Fibroblast of the aortic adventitia (primary cell): Measurements from ENCODE around the gene DLGAP1. TPM values are rescaled to one million over a fixed set of nuclear protein-coding genes. Genes with fewer than 3 reads are reported as not detected.
"Not testable (repeated sequence)": the region's sequence is repeated elsewhere in the genome, so short reads cannot be mapped to it uniquely, and the experiment has no call there.

ENCODE experiments used
- DNase-seq: peaks from one replicate; pipeline ENCODE4 v3.0.0-alpha.2; 2010; ENCODE audit warnings: low read depth
- H3K4me3 ChIP-seq: 2 replicates; pipeline ENCODE4 v1.5.1; 2011; ENCODE audit warnings: low read depth, mild to moderate bottlenecking, control low read depth, low read length, moderate library complexity
- total RNA-seq: library from RNA; depleted of rRNA; stranded (reverse); fragments of >200 nt; gene quantifications from 2 replicates; pipeline ENCODE4 v1.2.3, GENCODE V29; 2012; ENCODE audit warnings: low replicate concordance
- TF ChIP-seq, protein P1 (sequence below): IDR thresholded peaks from 2 replicates; pipeline ENCODE4 v1.5.1; 2011; ENCODE audit warnings: mild to moderate bottlenecking, low read length, control low read depth, inconsistent platforms; ENCODE audit not compliant: insufficient read depth

Gene DLGAP1
- total RNA-seq, 1 donor: 1.4 TPM

DNA sequence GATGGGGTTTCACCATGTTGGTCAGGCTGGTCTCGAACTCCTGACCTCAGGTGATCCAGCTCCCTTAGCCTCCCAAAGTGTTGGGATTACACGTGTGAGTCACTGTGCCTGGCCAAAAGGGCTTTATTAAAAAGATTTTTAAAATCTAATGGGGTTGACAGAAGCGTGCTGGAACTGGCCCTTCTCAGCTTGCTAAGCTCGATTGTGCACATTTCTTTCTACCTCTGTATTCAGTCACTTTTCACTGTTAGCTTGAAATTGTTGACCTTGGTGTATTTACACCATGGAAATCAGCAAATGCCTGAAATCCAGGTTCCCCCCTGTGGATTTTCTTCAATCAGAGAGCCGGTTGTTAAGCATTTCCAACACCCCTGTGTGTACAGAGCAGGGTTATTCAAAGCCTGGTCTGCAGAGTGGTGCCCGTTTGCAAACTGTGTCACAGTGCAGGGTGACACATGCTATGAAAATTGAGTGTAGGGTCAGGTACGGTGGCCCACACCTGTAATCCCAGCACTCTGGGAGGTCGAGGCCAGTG is 864.9 kb downstream of the DLGAP1 start:
- DNase-seq: no peak
- TF ChIP-seq, protein P1, sequence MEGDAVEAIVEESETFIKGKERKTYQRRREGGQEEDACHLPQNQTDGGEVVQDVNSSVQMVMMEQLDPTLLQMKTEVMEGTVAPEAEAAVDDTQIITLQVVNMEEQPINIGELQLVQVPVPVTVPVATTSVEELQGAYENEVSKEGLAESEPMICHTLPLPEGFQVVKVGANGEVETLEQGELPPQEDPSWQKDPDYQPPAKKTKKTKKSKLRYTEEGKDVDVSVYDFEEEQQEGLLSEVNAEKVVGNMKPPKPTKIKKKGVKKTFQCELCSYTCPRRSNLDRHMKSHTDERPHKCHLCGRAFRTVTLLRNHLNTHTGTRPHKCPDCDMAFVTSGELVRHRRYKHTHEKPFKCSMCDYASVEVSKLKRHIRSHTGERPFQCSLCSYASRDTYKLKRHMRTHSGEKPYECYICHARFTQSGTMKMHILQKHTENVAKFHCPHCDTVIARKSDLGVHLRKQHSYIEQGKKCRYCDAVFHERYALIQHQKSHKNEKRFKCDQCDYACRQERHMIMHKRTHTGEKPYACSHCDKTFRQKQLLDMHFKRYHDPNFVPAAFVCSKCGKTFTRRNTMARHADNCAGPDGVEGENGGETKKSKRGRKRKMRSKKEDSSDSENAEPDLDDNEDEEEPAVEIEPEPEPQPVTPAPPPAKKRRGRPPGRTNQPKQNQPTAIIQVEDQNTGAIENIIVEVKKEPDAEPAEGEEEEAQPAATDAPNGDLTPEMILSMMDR: no peak
- no peak overlapping the region for H3K4me3 ChIP-seq

DNA sequence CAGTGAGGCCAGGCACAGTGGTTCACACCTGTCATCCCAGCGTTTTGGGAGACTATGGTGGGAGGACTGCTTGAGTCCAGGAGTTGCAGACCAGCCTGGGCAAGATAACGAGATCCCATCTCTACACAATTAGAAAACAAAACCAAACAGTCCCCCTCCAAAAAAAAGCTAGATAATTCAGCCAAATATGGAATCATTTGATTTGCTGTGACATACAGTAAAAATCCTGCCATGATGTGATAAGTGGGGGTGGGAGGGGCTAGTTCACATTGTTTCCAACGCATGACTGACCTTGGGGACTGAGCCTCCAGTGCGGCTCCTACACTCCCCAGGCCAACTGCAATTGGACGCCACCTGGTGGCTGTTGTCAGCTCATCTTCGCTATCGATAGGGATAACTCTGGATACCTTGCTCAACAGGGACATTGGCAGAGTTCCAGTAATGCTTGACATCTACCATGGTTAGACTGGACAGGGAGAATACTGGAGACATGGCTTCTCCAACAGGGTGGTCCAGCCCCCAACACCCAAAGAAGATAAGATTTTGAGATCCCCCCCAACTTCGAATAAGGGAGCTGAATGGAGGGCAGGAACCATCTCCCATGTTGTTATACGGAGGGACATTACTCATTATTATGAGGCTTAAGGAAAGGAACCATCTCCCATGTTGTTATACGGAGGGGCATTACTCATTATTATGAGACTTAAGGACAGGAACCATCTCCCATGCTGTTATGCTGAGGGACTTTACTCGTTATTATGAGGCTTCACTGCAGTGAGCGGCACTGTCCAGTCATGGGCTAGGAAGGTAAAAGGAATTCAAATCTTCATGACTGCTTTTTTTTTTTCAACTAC is 869.2 kb downstream of the DLGAP1 start:
- TF ChIP-seq, protein P1: peak; percentile 78
- H3K4me3 ChIP-seq: no peak overlapping the region
- DNase-seq: peak; percentile 88

DNA sequence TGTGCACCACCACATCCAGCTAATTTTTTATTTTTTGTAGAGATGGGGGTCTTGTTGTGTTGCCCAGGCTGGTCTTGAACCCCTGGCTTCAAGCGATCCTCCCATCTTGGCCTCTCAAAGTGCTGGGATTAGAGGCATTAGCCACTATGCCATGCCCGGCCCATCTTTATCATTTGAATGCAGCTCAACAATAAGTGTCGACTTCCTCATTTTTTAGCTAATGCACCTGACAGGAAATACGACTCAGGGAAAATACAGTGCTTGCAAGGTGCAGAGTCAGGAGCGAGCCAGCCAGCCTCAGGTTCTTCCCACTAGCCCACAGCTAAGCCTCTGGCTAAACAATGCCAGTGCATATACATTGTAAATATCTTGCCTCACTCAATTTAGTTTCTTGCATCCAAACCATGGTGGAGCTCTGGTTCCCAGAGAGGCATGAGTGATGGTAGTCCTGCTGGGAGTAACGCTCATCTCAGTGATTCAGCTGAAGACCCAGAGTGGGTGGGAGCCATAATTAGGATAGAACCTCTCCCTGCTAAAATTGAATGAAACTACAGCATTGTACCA is 870.1 kb downstream of the DLGAP1 start:
- no peak overlapping the region for H3K4me3 ChIP-seq
- TF ChIP-seq, protein P1: no peak
- DNase-seq: no peak

DNA sequence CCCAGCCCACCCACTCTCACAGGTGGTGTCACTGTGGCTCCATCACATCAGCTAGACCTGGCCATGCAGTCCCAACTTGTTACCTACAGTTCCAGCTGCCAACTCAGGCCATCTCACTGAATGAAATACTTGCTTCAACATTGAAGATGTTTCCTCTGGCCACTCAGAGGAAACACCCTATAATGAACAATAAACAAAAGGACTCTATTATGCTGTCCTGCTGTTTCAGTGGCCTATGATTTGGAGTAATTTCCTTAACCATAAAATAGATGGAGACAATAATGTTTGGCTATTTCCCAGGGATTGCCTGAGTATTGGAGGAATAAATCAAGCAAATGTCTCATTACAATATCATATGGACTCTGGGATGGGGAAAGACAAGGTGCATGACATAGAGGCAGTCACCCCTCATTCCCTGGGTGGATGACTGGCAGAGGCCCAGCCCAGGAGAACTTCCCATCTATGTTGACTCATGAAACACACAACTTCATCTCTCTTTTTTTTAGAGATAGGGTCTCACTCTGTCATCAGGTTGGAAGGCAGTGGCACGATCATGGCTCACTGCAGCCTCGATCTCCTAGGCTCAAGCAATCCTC is 870.7 kb downstream of the DLGAP1 start:
- TF ChIP-seq, protein P1: no peak
- no peak overlapping the region for H3K4me3 ChIP-seq
- DNase-seq: no peak

DNA sequence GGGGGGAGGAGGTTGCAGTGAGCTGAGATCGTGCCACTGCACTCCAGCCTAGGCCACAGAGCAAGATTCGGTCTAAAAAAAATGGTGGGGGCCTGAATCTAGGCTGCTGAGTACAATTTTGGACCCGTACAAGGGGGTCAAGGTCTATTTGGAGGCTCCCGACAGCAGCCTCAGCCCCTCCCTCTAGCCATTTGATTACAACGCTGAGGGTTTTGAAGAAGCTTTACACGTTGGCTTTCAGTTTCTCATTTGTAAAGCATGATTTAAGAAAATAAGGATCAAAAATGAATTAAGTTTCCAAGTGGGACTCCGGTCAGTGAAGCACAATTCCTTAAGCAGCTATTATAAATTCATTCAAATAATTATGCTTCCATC is 871.2 kb downstream of the DLGAP1 start:
- H3K4me3 ChIP-seq: no peak overlapping the region
- TF ChIP-seq, protein P1: no peak
- DNase-seq: no peak

DNA sequence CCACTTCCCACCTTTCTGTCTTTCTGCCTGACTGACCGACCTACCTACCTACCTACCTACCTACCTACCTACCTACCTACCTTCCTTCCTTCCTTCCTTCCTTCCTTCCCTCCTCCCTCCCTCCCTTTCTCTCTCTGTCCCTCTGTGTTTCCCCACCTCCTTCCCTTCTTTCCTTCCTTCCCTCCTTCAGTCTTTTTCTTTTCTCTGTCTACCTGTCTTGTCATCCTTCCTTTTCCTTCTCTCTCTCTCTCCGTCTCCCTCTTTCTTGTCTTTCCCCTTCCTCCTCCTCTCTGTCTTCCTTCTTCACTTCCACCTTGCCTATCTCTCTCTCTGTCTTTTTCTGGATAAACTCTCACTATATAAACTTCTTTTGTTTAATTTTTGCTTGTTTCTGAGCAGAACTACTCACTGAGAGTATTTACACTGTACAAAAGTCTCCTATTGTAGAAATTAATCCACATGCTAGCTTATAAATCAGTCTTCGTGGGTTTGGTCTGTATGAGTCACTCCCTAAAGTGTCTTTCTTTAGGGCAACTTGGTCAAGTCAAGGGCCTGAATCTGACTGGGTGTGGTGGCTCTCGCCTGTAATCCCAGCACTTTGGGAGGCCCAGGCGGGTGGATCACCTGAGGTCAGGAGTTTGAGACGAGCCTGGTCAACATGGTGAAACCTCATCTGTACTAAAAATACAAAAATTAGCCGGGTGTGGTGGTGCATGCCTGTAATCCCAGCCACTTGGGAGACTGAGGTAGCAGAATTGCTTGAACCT is 871.8 kb downstream of the DLGAP1 start:
- DNase-seq: peak; percentile 34
- not testable (repeated sequence) for H3K4me3 ChIP-seq
